Measurements from ENCODE around the gene BRF1. TPM values are rescaled to one million over a fixed set of nuclear protein-coding genes. Genes with fewer than 3 reads are reported as not detected.

Gene BRF1
- total RNA-seq, 1 experiment from 2014 or later: 50.2 TPM

- no peak for DNase-seq (ENCODE audit: low spot score)
Measured at GRCh38 chr14:105161964-105162668, 138.7 kb downstream of the BRF1 start.

- no peak for DNase-seq (ENCODE audit: low spot score)
Measured at GRCh38 chr14:105161309-105161708, 139.5 kb downstream of the BRF1 start.

- no peak for DNase-seq (ENCODE audit: low spot score)
Measured at GRCh38 chr14:105160776-105161175, 140.0 kb downstream of the BRF1 start.

- no peak for DNase-seq (ENCODE audit: low spot score)
Measured at GRCh38 chr14:105159344-105159743, 141.5 kb downstream of the BRF1 start.

Other genes with a start within 250 kb of the BRF1 start
- not detected in 2 replicates for gene GPR132, start 235.6 kb downstream of the BRF1 start, total RNA-seq (2014; rRNA removed; shearing (Covaris generic))
- 10.6 and 16.0 TPM in 2 replicates for gene JAG2, start 132.2 kb downstream of the BRF1 start, total RNA-seq (2014; rRNA removed; shearing (Covaris generic))
- 63.2 and 74.9 TPM in 2 replicates for gene NUDT14, start 119.7 kb downstream of the BRF1 start, total RNA-seq (2014; rRNA removed; shearing (Covaris generic))
- gene BTBD6, start 52.5 kb downstream of the BRF1 start, total RNA-seq (2014; rRNA removed; shearing (Covaris generic)): 65.8 and 72.3 TPM in 2 replicates
- gene PACS2, start 13.7 kb upstream of the BRF1 start, total RNA-seq (2014; rRNA removed; shearing (Covaris generic)): 65.6 and 65.7 TPM in 2 replicates
- not detected in 2 replicates for gene TEX22, start 97.5 kb upstream of the BRF1 start, total RNA-seq (2014; rRNA removed; shearing (Covaris generic))
- gene MTA1, start 118.8 kb upstream of the BRF1 start, total RNA-seq (2014; rRNA removed; shearing (Covaris generic)): 120 and 136 TPM in 2 replicates
- gene CRIP2, start 173.8 kb upstream of the BRF1 start, total RNA-seq (2014; rRNA removed; shearing (Covaris generic)): 267 and 274 TPM in 2 replicates
- gene CRIP1, start 185.9 kb upstream of the BRF1 start, total RNA-seq (2014; rRNA removed; shearing (Covaris generic)): 667 and 791 TPM in 2 replicates
- 112 and 140 TPM in 2 replicates for gene TEDC1, start 190.2 kb upstream of the BRF1 start, total RNA-seq (2014; rRNA removed; shearing (Covaris generic))
- gene TMEM121, start 225.6 kb upstream of the BRF1 start, total RNA-seq (2014; rRNA removed; shearing (Covaris generic)): 0.31 and 0.65 TPM in 2 replicates